SK-N-SH (cell line): Measurements from ENCODE around the gene DMBT1.

Experiments used
- CTCF ChIP-seq: fragments of 200-600 bp; sonication (generic); IDR thresholded peaks from 2 replicates; pipeline ENCODE4 v1.6.1; 2017; ENCODE audit warnings: antibody characterized with exemption, mild to moderate bottlenecking, moderate library complexity
- EP300 ChIP-seq, 2 experiments: IDR thresholded peaks; 2 replicates each; pipeline versions ENCODE4 v1.4.0 to v1.6.1; 2012; ENCODE audit warnings: borderline replicate concordance in 1 of 2, low read depth in 1 of 2, low read length in 1 of 2
- GABPA ChIP-seq: IDR thresholded peaks from 2 replicates; pipeline ENCODE4 v1.4.0; 2012; ENCODE audit warnings: low read depth, mild to moderate bottlenecking
- MAX ChIP-seq: IDR thresholded peaks from 2 replicates; pipeline ENCODE4 v1.4.0; 2012; ENCODE audit warnings: low read depth
- NFIC ChIP-seq: IDR thresholded peaks from 2 replicates; pipeline ENCODE4 v1.4.0; 2012; ENCODE audit warnings: borderline replicate concordance
- POLR2AphosphoS5 ChIP-seq: IDR thresholded peaks from 2 replicates; pipeline ENCODE4 v1.6.1; 2012; ENCODE audit warnings: low read depth, low read length
- RAD21 ChIP-seq: IDR thresholded peaks from 2 replicates; pipeline ENCODE4 v1.6.1; 2012; ENCODE audit warnings: mild to moderate bottlenecking, low read length
- REST ChIP-seq: IDR thresholded peaks from 2 replicates; pipeline ENCODE4 v1.6.1; 2012; ENCODE audit warnings: mild to moderate bottlenecking, low read depth, low read length, moderate library complexity
- TCF12 ChIP-seq: IDR thresholded peaks from 2 replicates; pipeline ENCODE4 v1.4.0; 2012
- USF1 ChIP-seq: IDR thresholded peaks from 2 replicates; pipeline ENCODE4 v1.4.0; 2012; ENCODE audit warnings: low read depth, borderline replicate concordance
- YY1 ChIP-seq: IDR thresholded peaks from 2 replicates; pipeline ENCODE4 v1.4.0; 2012; ENCODE audit warnings: low read depth, mild to moderate bottlenecking
- ZBTB33 ChIP-seq: IDR thresholded peaks from 2 replicates; pipeline ENCODE4 v1.4.0; 2012; ENCODE audit warnings: low read depth, borderline replicate concordance

- TF ChIP-seq CTCF: no peak
- no peak for TF ChIP-seq YY1
- TF ChIP-seq GABPA: no peak
- no peak for TF ChIP-seq MAX
- no peak for TF ChIP-seq REST
- TF ChIP-seq POLR2AphosphoS5: no peak
- TF ChIP-seq NFIC: no peak
- no peak for TF ChIP-seq USF1
- TF ChIP-seq RAD21: no peak
- no peak for TF ChIP-seq TCF12
- TF ChIP-seq EP300 (IDR thresholded peaks at IDR 0.05; ENCODE audit: borderline replicate concordance in 1 of 2, low read depth in 1 of 2, low read length in 1 of 2): no peak
- TF ChIP-seq ZBTB33: no peak
These were observed 19.0 kb upstream of the DMBT1 start for GRCh38 chr10:122541541-122542002.
